T47D (cell line): ENCODE measurements around the gene RPL26.
"Not testable (repeated sequence)": the region's sequence is repeated elsewhere in the genome, so short reads cannot be mapped to it uniquely, and the experiment has no call there.

ENCODE experiments used
- DNase-seq, 2 experiments: peaks; one replicate each; pipeline versions ENCODE4 v3.0.0 to v3.0.0-alpha.2; 2011 to 2012; ENCODE audit warnings: low read depth in 1 of 2, low spot score in 1 of 2
- JUND ChIP-seq: IDR thresholded peaks from 2 replicates; pipeline ENCODE4 v1.6.1; 2012; ENCODE audit warnings: low read depth
- in situ Hi-C: cut with HindIII; loops from 2 replicates; pipeline ENCODE4 v1.10.0; 2016; ENCODE audit warnings: low sequenced_read_pairs, low pct_unique_long_range_greater_than_20kb

Gene RPL26

DNA sequence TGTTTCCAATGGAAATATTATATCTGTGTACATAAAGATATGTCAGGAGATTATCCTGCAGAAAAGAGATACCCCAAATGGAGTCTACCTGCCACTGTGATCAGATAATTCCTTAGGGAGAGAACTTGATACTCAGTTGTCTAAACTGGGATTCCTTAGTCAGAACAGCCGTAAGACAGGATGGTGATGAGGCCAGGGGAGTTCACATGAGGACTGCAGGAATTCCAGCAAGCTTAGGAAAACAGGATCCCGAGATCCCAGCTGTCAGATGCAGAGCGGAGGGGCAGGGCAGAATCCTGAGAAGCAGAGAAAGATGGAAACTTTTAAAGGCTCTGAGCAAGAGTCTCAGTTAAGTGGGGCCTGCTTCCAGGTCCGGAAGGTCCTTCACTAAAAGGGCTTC is 11.2 kb downstream of the RPL26 start:
- TF ChIP-seq JUND: no peak
- in situ Hi-C loops: no loop called here
- no peak for DNase-seq

- TF ChIP-seq JUND: no peak
- in situ Hi-C loops: no loop called here
- DNase-seq: no peak
Observed at GRCh38 chr17:8369944-8370343, 13.0 kb downstream of the RPL26 start.

GRCh38 chr17:8368193-8368592 is 14.8 kb downstream of the RPL26 start:
- in situ Hi-C loops: no loop called here
- no peak for TF ChIP-seq JUND
- no peak for DNase-seq

DNA sequence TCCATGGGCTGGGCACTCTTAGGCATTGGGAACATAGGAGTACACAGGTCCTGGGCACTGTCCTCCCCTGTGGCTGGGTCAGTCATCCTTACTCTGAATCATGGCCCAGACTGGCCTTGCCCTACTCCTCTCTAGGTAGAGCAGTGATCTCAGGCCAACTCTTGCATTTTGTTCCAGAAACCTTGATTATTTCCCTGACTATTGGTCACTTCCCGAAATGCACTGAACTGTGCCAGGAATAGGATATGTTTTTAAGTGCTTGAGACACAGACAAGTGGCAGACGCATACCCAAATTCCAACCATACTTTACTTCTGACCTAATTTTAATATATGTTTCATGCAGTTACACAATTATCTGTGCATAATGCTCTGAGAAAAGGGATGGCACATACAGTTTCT is 16.8 kb downstream of the RPL26 start:
- no peak for DNase-seq
- in situ Hi-C loops: no loop called here
- no peak for TF ChIP-seq JUND

- in situ Hi-C loops: no loop called here
- no peak for DNase-seq
- no peak for TF ChIP-seq JUND
Observed at GRCh38 chr17:8365143-8365542, 17.9 kb downstream of the RPL26 start.

DNA sequence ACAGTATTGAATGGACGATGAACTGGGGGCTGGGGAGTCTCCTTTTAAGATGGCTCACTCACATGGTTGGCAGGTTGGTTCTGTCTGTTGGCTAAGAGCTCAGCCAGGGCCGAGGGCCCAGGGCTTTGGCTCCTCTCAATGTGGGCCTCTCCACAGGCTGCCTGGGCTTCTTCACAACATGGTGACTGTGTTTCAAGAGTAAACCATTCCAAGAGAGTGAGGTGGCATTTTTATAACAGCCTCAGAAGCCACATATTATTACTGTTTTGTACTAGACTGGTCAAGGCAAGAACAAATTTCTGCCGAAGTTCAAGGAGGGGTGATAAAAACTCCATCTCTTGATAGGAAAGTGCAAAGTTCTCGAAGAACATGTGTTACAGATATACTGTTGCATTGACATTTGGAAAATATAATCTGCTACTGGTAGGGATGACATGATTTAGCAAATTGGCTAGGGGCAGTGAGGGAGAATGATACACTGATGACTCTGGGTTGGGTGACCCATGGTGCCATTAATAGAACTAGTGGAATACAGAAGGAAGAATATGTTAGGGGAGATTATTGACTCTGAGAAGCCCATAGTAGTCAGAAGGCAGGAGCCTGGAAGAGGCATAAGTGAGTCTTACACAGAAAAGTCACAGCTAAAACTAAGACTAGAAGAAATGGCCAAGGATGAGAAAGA is 20.2 kb downstream of the RPL26 start:
- TF ChIP-seq JUND: no peak
- in situ Hi-C loops: no loop called here

GRCh38 chr17:8360751-8361150 is 22.2 kb downstream of the RPL26 start:
- DNase-seq: no peak
- TF ChIP-seq JUND: no peak
- in situ Hi-C loops: no loop called here

More for the DNA sequence above, 20.2 kb downstream of the RPL26 start:
- no peak for DNase-seq

DNA sequence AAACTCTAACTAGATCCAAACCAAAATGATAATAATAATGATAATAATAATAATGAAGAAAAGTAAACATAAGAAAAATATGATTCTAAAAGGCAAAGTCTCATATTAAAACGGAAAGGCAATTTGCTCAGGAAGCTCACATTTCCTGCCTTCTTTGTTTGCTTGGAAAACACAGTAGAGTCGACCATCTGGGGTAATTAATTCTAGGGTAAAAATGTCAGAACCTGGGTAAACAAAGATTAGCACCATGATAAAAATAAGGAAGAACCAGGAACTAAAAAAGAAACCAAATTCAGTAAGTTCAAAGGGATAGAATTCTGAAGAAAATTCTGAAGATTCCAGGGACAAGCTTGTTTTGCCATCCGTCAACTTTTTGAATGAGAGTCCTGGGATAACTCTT is 22.7 kb downstream of the RPL26 start:
- in situ Hi-C loops: no loop called here
- no peak for DNase-seq
- no peak for TF ChIP-seq JUND

DNA sequence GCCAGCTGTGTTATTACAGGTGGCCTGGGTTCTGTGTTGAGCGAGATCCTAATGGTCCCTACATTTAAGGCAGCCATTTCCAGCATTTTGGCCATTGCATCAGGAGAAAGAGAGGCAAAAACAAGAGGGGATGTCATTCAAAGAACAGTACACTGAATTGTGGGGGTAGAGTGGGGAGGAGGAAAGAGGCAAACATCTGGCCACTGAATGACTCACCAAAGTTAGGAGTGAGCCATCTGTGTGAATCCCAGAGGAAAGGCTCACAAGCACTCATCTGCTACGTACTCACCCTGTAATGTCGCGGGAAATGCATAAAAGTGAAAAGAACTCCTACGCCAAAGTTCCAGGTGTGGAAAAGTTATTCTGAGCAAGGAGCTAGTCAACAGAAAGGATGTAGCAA is 23.2 kb downstream of the RPL26 start:
- DNase-seq: no peak
- TF ChIP-seq JUND: no peak
- in situ Hi-C loops: no loop called here

- TF ChIP-seq JUND: no peak
- in situ Hi-C loops: no loop called here
Observed at GRCh38 chr17:8357910-8358309, 25.1 kb downstream of the RPL26 start.

DNA sequence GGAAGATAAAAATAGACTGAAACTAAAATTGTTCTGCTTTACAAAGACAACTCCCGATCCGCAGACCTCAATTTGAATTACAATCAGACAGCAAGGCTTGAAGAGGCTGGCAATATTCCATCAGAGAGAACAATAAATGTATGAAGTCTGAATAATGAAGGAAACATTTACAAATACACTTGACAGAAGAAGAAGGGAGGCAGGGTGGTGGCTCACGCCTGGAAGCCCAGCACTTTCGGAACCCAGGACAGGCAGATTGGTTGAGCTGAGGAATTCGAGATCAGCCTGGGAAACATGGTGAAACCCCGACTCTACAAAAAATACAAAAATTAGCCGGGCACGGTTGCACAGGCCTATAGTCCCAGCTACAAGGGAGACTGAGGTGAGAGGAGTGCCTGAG is 28.8 kb downstream of the RPL26 start:
- in situ Hi-C loops: no loop called here
- TF ChIP-seq JUND: no peak
- no peak for DNase-seq

More at GRCh38 chr17:8357910-8358309, 25.1 kb downstream of the RPL26 start:
- no peak for DNase-seq

- no peak for TF ChIP-seq JUND
- in situ Hi-C loops: no loop called here
- no peak for DNase-seq
Observed at GRCh38 chr17:8353736-8354135, 29.3 kb downstream of the RPL26 start.

DNA sequence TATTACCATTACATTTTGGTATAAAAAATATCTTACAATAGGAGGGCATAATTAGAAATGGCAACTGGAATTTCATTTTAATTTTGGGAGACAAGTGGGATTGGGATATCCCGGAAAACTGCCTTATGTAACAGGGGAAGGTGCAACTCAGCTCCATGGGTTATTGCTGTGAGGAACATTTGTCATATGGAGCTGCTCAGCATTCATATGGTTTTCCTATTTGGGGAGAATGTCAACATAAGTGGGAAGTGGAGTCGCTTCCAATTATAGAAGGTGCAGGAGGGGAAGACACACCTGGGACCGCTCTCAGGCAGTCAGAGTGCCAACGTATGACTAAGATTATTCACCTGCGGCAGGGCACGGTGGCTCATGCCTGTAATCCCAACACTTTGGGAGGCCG is 32.7 kb downstream of the RPL26 start:
- in situ Hi-C loops: no loop called here
- no peak for TF ChIP-seq JUND
- DNase-seq: no peak

DNA sequence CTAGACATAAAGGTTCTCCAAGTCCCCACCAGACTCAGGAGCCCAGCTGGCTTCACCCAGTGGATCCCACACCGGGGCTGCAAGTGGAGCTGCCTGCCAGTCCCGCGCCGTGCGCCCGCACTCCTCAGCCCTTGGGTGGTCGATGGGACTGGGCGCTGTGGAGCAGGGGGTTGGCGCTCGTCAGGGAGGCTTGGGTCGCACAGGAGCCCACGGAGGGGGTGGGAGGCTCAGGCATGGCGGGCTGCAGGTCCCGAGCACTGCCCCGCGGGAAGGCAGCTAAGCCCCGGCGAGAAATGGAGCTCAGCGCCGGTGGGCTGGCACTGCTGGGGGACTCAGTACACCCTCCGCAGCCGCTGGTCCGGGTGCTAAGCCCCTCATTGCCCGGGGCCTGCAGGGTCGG is 36.0 kb downstream of the RPL26 start:
- DNase-seq, in situ Hi-C loops: not testable (repeated sequence)
